Epithelial cell of esophagus (primary cell): ENCODE results near the gene GALM.
"Not testable (repeated sequence)": the region's sequence is repeated elsewhere in the genome, so short reads cannot be mapped to it uniquely, and the experiment has no call there.

ENCODE experiments used
- DNase-seq: peaks from one replicate; pipeline ENCODE4 v3.0.0; 2010; ENCODE audit warnings: low read depth
- H3K4me3 ChIP-seq: 2 replicates; pipeline ENCODE4 v1.5.1; 2011; ENCODE audit warnings: mild to moderate bottlenecking, low read length, control low read depth
- TF ChIP-seq, protein P1 (sequence below): IDR thresholded peaks from 2 replicates; pipeline ENCODE4 v1.5.1; 2011; ENCODE audit warnings: low read depth, mild to moderate bottlenecking, low read length, control low read depth, inconsistent platforms; ENCODE audit not compliant: insufficient read depth; ENCODE audit errors: missing control alignments

Gene GALM

DNA sequence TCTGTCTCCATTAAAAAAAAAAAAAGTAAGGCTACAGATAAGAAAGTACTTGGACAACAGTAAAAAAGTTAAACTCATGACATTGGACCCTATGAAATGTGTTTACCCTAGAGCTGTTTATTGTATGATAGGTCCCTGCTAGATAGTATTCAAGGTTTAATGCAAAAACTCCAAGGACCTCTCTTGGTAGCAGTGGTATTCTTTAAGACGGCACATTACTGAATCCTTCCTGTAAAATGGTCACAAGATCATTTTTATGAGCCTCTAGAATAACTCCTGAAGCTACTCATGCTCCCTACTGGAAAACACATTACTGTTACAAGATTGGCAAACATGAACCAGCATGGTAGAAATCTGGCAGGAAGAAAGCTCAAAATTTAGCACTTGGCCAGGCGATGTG is 38.8 kb downstream of the GALM start:
- DNase-seq: no peak
- TF ChIP-seq, protein P1, sequence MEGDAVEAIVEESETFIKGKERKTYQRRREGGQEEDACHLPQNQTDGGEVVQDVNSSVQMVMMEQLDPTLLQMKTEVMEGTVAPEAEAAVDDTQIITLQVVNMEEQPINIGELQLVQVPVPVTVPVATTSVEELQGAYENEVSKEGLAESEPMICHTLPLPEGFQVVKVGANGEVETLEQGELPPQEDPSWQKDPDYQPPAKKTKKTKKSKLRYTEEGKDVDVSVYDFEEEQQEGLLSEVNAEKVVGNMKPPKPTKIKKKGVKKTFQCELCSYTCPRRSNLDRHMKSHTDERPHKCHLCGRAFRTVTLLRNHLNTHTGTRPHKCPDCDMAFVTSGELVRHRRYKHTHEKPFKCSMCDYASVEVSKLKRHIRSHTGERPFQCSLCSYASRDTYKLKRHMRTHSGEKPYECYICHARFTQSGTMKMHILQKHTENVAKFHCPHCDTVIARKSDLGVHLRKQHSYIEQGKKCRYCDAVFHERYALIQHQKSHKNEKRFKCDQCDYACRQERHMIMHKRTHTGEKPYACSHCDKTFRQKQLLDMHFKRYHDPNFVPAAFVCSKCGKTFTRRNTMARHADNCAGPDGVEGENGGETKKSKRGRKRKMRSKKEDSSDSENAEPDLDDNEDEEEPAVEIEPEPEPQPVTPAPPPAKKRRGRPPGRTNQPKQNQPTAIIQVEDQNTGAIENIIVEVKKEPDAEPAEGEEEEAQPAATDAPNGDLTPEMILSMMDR: no peak

DNA sequence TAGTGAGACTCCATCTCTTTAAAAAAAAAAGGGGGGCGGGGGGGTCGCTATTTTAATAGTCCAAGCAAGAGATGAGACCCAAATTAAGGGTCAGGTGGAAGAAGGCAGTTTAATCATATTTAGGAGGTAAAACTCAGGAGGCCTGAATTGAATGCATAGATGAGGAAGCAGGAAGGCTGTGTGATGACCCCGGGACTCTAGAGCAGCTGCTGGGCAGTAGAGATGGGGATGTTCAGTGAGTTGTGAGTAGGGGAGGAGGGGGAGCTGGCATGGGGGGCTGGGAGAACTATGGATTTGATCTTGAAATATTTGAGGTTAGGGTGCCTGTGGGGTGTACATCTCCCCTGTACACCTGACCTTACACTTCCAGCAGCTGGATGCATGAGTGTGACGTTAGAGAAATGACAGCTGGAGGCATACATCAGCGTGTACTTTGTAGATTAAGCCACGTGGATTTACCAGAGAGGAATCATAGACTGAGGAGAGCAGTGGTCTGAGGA is 41.0 kb downstream of the GALM start:
- TF ChIP-seq, protein P1: no peak
- DNase-seq: no peak
- H3K4me3 ChIP-seq: no peak overlapping the region

More for the DNA sequence above, 38.8 kb downstream of the GALM start:
- no peak overlapping the region for H3K4me3 ChIP-seq

DNA sequence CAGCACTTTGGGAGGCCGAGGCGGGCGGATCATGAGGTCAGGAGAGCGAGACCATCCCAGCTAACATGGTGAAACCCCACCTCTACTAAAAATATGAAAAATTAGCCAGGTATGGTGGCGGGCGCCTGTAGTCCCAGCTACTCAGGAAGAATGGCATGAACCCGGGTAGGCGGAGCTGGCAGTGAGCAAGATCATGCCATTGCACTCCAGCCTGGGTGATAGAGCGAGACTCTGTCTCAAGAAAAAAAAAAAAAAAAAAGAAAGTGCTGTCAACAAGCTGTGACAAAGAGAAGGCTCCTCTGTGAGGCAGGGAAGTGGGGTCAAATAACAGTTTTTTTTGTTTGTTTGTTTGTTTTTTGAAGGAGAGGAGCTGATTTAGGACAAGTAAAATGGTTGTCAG is 42.6 kb downstream of the GALM start:
- H3K4me3 ChIP-seq, DNase-seq: not testable (repeated sequence)

DNA sequence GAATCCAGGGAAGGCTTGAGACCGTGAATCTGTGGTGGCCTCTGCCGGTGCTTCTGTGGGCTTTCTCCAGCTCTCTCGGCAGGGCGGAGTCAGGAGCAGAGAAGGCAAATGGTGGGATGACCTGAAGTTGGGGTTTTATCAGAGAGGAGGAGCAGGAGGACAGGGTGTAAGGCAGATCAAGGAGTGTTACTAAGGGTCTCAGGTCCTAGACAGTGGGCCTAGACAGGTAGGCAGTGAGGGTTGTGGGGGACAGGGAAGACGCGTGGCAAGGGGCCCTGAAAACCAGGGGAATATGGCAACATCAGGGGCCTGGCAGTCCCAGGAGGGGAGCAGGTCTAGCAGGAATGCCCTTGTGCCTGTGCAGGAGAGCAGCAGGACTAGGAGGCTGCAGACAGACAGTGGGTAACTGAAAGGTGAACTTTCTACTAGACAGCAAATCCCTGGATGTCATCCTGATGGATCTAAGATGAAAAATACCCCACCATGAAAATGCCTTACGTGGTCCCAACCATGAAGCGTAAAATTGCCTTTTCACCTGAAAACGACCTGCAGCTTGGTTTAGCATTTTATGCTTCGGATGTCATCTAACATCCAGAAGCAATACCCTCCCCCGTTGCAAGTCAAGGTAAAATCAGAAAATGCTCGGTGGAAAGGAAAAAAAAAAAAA is 43.1 kb downstream of the GALM start:
- DNase-seq: no peak
- no peak overlapping the region for H3K4me3 ChIP-seq
- TF ChIP-seq, protein P1: no peak

DNA sequence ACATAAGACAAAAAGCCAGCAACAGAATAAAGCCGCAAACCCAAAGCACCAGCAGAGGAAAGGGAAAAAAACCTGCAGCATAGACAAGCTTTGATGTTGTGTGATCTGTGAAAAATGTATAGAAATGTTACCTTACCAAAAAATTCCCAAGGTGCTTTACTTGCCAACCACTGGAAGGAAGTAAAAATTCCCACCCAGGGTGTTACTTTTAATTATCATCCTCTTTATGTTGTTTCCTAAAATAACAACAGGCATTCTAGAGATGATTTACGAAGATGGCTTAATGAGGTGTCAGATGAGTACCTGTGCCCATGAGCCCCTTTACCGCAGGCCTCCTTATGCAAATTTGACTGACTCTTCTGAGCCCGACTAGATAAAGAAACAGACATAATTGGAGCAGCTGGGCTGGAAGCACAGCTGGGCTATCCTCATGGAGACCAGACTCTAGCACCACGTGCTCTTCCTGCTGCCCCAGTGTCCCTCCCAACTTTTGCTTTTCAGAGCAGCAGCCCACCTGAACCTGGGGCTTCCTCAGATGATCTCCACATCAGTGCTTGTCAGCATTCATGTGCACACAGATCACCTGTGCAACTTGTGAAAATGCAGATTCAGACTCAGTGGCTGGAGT is 43.8 kb downstream of the GALM start:
- TF ChIP-seq, protein P1: no peak
- no peak for DNase-seq
- H3K4me3 ChIP-seq: no peak overlapping the region

DNA sequence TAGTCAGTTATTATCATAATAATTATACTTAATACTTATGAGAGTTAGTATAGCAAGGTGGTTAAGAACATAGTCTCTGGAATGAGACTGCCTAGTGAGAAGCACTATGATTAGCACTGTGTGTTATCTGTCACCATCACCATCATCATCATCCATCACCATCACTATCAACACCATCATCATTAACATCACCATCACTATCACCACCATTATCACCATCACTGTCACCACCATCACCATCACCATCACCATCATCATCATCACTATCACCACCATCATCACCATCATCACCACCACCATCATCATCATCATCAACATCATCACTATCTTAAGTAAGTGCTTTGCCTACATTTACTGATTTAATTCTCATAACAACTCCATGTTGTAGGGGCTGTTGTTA is 45.6 kb downstream of the GALM start:
- no peak for DNase-seq
- TF ChIP-seq, protein P1: no peak
- H3K4me3 ChIP-seq: no peak overlapping the region

DNA sequence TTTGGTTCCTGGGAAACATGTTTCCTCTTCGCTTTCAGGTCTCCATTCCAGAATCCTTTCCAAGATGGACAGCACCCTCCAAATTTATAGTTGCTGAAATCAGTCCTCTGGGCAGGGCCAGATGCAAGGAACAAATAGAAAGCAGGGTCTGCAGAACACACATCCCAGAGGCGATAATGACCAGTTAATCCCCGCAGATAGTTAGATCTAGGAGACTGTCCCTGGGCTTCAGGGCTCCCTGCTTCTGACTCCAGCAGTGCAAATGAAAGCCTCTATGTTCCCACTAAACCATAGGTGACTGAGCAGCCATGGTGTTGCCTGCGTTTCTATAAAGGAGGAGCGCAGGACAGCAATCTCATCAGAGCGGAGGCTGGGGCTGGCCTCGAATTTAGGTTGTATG is 46.5 kb downstream of the GALM start:
- no peak overlapping the region for H3K4me3 ChIP-seq
- DNase-seq: no peak
- TF ChIP-seq, protein P1: no peak
